ENCODE results near the gene RPS5. TPM values are rescaled to one million over a fixed set of nuclear protein-coding genes. Genes with fewer than 3 reads are reported as not detected.

RPS5 gene
- total RNA-seq, 4 donors from 2014 or later = 1,253 to 2,519 (median 2,306) TPM

DNA sequence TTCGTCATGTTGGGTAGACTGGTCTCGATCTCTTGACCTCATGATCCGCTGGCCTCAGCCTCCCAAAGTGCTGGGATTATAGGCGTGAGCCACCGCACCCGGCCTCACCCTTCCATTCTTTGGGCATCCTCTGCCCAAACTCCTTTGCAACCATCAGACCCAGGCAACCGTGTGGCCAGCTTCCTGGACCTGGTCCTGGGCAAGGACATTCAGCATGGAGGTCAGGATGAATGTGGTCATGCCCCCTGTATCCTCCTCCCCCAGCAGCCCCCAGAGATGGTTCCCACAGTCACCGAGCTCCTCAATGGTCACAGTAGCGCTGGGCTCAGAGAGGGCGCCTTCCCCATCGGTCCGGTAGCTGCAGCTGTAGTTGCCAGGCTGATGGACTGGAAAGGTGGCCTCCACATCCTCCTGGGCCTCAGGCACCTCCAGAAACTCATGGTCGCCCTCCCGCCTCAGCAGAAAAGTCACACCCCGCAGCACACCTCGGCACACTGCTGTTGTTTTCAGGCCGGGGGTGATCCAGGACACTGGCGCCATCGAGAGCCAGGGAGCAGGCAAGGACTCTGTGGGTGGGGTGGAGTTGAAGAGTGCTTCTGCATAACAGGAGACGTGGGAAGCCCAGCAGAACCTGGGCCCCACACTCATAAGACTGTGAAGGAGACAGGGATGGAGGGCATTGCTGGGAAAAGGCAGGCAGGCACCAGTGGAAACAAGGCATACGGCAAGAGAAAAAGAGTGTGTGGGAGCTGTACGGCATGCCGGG lies 34.9 kb upstream of the RPS5 start:
- H3K27me3 ChIP-seq = peaks cover 56% of the 10 kb centered on the region

GRCh38 chr19:58352760-58353671 lies 34.1 kb upstream of the RPS5 start, which contains the start of gene A1BG:
A1BG (minus strand) TSS chr19:58353492; CDS start chr19:58353437, 55 bp downstream.
- H3K27ac ChIP-seq = no peak within 1 kb of the TSS
- DNase-seq (ENCODE audit: low spot score in 2 of 2) = no peak
- no peaks in the 10 kb centered on the region for H3K9me3 ChIP-seq
- peaks cover 25% of the 10 kb centered on the region for H3K4me1 ChIP-seq
- H3K4me3 ChIP-seq = no peak within 1 kb of the TSS
- WGBS = 88% methylated on average over 12 of the region's 26 CpGs
- H3K36me3 ChIP-seq = no peaks in the 10 kb centered on the region
- TF ChIP-seq CTCF (IDR thresholded peaks at IDR 0.05) = no peak
- no peak for TF ChIP-seq POLR2A (IDR thresholded peaks at IDR 0.05)
- no peak for TF ChIP-seq EP300 (IDR thresholded peaks at IDR 0.05)
- no peak for TF ChIP-seq POLR2AphosphoS5 (IDR thresholded peaks at IDR 0.05)
- peaks cover 55% of the 10 kb centered on the region for H3K27me3 ChIP-seq

More for the DNA sequence above, 34.9 kb upstream of the RPS5 start:
- H3K27ac ChIP-seq = no peak overlapping the region
- H3K4me1 ChIP-seq = peaks cover 29% of the 10 kb centered on the region
- DNase-seq (ENCODE audit: low spot score in 2 of 2) = no peak
- WGBS = 94% methylated on average over 12 of the region's 23 CpGs
- no peaks in the 10 kb centered on the region for H3K36me3 ChIP-seq
- no peaks in the 10 kb centered on the region for H3K9me3 ChIP-seq
- H3K4me3 ChIP-seq = no peak overlapping the region
- no peak for TF ChIP-seq POLR2AphosphoS5 (IDR thresholded peaks at IDR 0.05)
- no peak for TF ChIP-seq CTCF (IDR thresholded peaks at IDR 0.05)
- TF ChIP-seq POLR2A (IDR thresholded peaks at IDR 0.05) = no peak

GRCh38 chr19:58353717-58354477 lies 33.2 kb upstream of the RPS5 start:
- Histone ChIP-seq H3K4me3 (no peak overlapping the region), H3K36me3 (no peaks in the 10 kb centered on the region), H3K4me1 (peaks cover 20% of the 10 kb centered on the region), H3K27ac (no peak overlapping the region), H3K9me3 (no peaks in the 10 kb centered on the region), H3K27me3 (peaks cover 53% of the 10 kb centered on the region)
- TF ChIP-seq POLR2A (IDR thresholded peaks at IDR 0.05) = no peak
- TF ChIP-seq EP300 (IDR thresholded peaks at IDR 0.05) = no peak
- no peak for TF ChIP-seq POLR2AphosphoS5 (IDR thresholded peaks at IDR 0.05)
- TF ChIP-seq CTCF (IDR thresholded peaks at IDR 0.05) = no peak
- no peak for DNase-seq (ENCODE audit: low spot score in 2 of 2)
- 91% methylated on average over 11 of the region's 15 CpGs for WGBS

- Histone ChIP-seq H3K4me3 (no peak overlapping the region), H3K4me1 (peaks cover 17% of the 10 kb centered on the region), H3K27ac (no peak overlapping the region), H3K9me3 (no peaks in the 10 kb centered on the region), H3K27me3 (peaks cover 46% of the 10 kb centered on the region), H3K36me3 (no peaks in the 10 kb centered on the region)
- 82% methylated on average over 5 of the region's 6 CpGs for WGBS
- no peak for TF ChIP-seq POLR2A (IDR thresholded peaks at IDR 0.05)
- no peak for TF ChIP-seq EP300 (IDR thresholded peaks at IDR 0.05)
- no peak for TF ChIP-seq POLR2AphosphoS5 (IDR thresholded peaks at IDR 0.05)
- TF ChIP-seq CTCF (IDR thresholded peaks at IDR 0.05) = no peak
- no peak for DNase-seq (ENCODE audit: low spot score in 2 of 2)
Observed at GRCh38 chr19:58354478-58355030, 32.5 kb upstream of the RPS5 start.

All from suprapubic skin (tissue), 4 donors.